Amniotic epithelial cell (primary cell): ENCODE data around the gene BCR.
"Not testable (repeated sequence)": the region's sequence is repeated elsewhere in the genome, so short reads cannot be mapped to it uniquely, and the experiment has no call there.

Experiments used
- DNase-seq: peaks from one replicate; pipeline ENCODE4 v3.0.0-alpha.2; 2010; ENCODE audit warnings: low read depth

BCR gene

DNA sequence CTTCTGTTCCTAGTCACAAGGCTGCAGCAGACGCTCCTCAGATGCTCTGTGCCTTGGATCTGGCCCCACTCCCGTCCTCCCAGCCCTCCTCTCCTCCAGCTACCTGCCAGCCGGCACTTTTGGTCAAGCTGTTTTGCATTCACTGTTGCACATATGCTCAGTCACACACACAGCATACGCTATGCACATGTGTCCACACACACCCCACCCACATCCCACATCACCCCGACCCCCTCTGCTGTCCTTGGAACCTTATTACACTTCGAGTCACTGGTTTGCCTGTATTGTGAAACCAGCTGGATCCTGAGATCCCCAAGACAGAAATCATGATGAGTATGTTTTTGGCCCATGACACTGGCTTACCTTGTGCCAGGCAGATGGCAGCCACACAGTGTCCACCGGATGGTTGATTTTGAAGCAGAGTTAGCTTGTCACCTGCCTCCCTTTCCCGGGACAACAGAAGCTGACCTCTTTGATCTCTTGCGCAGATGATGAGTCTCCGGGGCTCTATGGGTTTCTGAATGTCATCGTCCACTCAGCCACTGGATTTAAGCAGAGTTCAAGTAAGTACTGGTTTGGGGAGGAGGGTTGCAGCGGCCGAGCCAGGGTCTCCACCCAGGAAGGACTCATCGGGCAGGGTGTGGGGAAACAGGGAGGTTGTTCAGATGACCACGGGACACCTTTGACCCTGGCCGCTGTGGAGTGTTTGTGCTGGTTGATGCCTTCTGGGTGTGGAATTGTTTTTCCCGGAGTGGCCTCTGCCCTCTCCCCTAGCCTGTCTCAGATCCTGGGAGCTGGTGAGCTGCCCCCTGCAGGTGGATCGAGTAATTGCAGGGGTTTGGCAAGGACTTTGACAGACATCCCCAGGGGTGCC lies 109.8 kb downstream of the BCR start:
- peak; percentile 47 for DNase-seq

DNA sequence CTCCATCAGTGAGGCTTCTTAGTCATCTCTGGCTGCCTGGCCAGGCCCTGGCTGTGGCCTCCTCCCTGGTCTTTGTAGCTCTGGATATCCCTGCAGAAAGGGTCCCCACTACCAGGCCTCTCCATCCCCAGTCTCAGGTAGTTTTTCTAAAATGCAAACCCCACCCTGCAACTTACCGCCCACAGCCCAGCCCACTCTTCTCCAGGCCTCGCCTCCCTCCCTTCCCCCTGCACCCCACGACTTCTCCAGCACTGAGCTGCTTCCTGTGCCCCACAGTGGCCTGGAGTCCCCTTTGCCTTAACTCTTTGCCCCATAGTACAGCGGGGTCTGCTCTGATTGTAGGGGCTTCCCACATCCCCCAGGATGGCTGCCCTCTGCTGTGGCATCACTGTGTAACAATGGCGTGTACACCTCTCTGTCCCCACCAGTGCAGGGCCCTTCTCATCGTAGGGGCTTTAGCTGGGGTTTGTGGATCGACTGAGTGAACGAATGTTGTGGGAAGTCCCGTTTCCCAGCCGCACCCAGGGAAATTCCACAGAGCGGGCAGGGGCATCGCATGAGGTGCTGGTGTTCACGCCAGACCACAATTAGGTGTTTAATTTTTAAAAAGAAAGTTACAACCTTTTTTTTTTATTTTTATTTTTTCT lies 111.6 kb downstream of the BCR start:
- no peak for DNase-seq

GRCh38 chr22:23292453-23293350 lies 112.4 kb downstream of the BCR start:
- no peak for DNase-seq

DNA sequence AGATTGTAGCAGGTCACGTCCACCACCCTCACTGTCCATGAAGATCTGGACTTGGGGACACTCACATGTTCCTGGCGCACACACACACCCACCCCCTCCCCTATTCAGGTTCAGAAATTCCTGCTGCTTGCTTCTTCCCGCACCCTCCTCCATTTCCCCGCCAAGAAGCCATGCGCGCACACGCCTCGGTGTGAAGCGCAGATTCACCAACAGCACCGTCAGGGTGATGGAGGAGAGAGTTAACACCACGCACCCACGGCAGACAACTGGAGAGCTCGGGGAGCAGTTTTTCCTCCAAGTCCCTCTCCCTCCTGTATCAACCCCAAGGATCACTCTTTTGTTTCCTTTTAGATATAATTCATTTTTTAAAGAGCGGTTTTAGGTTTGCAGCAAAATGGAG lies 113.4 kb downstream of the BCR start:
- no peak for DNase-seq

DNA sequence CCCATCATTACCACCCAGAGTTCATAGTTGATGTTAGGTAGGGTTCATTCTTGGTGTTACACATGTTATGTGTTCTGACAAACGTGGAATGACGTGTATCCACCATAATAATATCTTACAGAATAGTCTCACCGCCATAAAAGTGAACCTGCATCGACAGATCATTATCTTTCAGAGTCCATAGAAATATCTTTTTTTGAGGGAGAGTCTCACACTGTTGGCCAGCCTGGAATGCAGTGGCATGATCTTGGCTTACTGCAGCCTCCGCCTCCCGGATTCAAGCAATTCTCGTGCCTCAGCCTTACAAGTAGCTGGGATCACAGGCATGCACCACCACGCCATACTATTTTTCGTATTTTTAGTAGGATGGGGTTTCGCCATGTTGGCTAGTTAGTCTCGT lies 113.9 kb downstream of the BCR start:
- no peak for DNase-seq

- DNase-seq, result no peak
Observed at GRCh38 chr22:23300476-23300875, 120.2 kb downstream of the BCR start.

- DNase-seq, result no peak
Observed at GRCh38 chr22:23301591-23301990, 121.3 kb downstream of the BCR start.

GRCh38 chr22:23302171-23303002 lies 122.1 kb downstream of the BCR start:
- DNase-seq, result peak; percentile 47

GRCh38 chr22:23305321-23305910 lies 125.1 kb downstream of the BCR start:
- peak; percentile 79 for DNase-seq

- peak; percentile 97 for DNase-seq
Observed at GRCh38 chr22:23305922-23306374, 125.6 kb downstream of the BCR start.

DNA sequence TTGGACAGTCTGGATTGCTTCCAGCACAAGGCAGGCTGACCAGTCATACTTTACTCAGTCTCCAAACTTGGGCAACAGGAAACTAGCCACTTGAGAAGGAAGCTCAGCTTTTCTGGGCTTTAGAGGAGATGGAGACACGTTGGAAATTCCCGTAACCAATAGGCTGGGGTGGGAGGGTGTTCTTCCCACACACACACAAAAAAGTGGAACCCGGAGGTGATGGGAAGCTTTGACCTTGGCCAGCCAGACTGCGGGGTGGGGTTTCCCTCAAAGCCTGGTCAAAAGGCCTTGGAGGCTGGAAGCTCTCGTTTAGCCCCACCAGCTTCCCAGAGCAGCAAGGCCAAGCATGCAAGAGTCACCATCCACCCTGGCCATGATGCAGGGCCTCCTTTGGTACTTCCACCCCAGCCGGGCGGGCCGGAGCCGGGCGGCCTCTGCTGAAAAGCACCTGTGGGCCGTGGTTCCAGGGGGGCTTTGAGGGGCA lies 126.2 kb downstream of the BCR start:
- DNase-seq, result peak; percentile 92

- DNase-seq, result no peak
Observed at GRCh38 chr22:23306926-23307325, 126.6 kb downstream of the BCR start.

GRCh38 chr22:23307511-23307910 lies 127.2 kb downstream of the BCR start:
- DNase-seq, result not testable (repeated sequence)

GRCh38 chr22:23309261-23309660 lies 129.0 kb downstream of the BCR start:
- DNase-seq, result not testable (repeated sequence)

DNA sequence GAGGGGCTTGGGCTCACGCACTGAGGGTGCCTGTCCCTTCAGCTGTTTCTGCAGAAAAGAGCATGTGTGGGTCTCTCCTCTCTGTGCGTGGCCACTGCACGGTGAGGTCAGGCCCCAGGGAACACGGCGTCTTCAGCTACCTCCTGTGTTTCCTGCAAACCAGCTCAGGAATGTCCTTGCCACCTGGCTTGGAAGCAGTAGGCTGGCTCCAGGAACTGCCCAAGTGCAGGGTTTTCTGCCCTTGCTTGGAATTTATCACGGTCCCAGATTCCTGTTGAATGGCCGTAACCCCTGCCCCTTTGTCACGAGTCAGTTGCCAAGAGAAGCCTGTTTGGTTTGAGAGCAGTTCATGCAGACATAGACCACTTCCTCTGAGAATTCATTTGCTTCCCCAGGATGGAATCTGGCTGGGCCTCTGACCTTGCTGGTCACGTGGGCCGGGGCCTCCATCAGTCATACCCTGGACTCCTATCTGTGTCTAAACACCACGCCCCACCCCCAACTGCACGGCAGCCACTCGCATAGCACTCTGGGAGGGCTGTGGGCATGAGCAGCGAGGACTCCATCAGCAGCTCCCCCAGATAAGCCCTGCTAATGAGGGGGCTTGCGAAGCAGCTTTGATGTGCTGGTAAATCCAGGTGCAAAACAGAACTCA lies 130.3 kb downstream of the BCR start:
- peak; percentile 34 for DNase-seq

- DNase-seq, result not testable (repeated sequence)
Observed at GRCh38 chr22:23311635-23312420, 131.5 kb downstream of the BCR start.

- DNase-seq, result no peak
Observed at GRCh38 chr22:23313791-23314567, 133.7 kb downstream of the BCR start.

- peak; percentile 70 for DNase-seq
Observed at GRCh38 chr22:23315341-23315917, 135.1 kb downstream of the BCR start.
